ENCODE measurements around the gene KLK4. TPM values are rescaled to one million over a fixed set of nuclear protein-coding genes. Genes with fewer than 3 reads are reported as not detected.
A peak's percentile ranks its signal among the peaks of the same experiment; 100 is the strongest.

Gene KLK4
- total RNA-seq, 1 donor: not detected

- no peak for TF ChIP-seq CTCF (IDR thresholded peaks at IDR 0.05; ENCODE audit: insufficient read depth, low read length)
- no peak overlapping the region for H3K4me3 ChIP-seq (ENCODE audit: low read depth, low read length)
- no peak for DNase-seq (ENCODE audit: low read depth)
These were observed 2.9 kb downstream of the KLK4 start for GRCh38 chr19:50908336-50908735.

GRCh38 chr19:50906217-50906616 is 5.0 kb downstream of the KLK4 start:
- peak; percentile 58 for TF ChIP-seq CTCF (IDR thresholded peaks at IDR 0.05; ENCODE audit: insufficient read depth, low read length)
- H3K4me3 ChIP-seq (ENCODE audit: low read depth, low read length): no peak overlapping the region
- peak; percentile 12 for DNase-seq (ENCODE audit: low read depth)

GRCh38 chr19:50902640-50903039 is 8.6 kb downstream of the KLK4 start:
- DNase-seq (ENCODE audit: low read depth): no peak
- H3K4me3 ChIP-seq (ENCODE audit: low read depth, low read length): no peak overlapping the region
- TF ChIP-seq CTCF (IDR thresholded peaks at IDR 0.05; ENCODE audit: insufficient read depth, low read length): no peak

- no peak for DNase-seq (ENCODE audit: low read depth)
- TF ChIP-seq CTCF (IDR thresholded peaks at IDR 0.05; ENCODE audit: insufficient read depth, low read length): no peak
- H3K4me3 ChIP-seq (ENCODE audit: low read depth, low read length): no peak overlapping the region
These were observed 11.6 kb downstream of the KLK4 start for GRCh38 chr19:50899569-50899968.

GRCh38 chr19:50898018-50898417 is 13.2 kb downstream of the KLK4 start:
- no peak for DNase-seq (ENCODE audit: low read depth)
- TF ChIP-seq CTCF (IDR thresholded peaks at IDR 0.05; ENCODE audit: insufficient read depth, low read length): no peak
- H3K4me3 ChIP-seq (ENCODE audit: low read depth, low read length): no peak overlapping the region

- TF ChIP-seq CTCF (IDR thresholded peaks at IDR 0.05; ENCODE audit: insufficient read depth, low read length): no peak
- H3K4me3 ChIP-seq (ENCODE audit: low read depth, low read length): no peak overlapping the region
- DNase-seq (ENCODE audit: low read depth): no peak
These were observed 13.6 kb downstream of the KLK4 start for GRCh38 chr19:50897612-50898011.

- DNase-seq (ENCODE audit: low read depth): no peak
- no peak overlapping the region for H3K4me3 ChIP-seq (ENCODE audit: low read depth, low read length)
- TF ChIP-seq CTCF (IDR thresholded peaks at IDR 0.05; ENCODE audit: insufficient read depth, low read length): no peak
These were observed 14.0 kb downstream of the KLK4 start for GRCh38 chr19:50897191-50897607.

Data from fibroblast of the aortic adventitia (primary cell).